A549 (cell line): ENCODE data around the gene NEUROG1.

ENCODE experiments used
- CEBPB ChIP-seq, 2 experiments: fragments of >200 bp in 1 of 2; sonication (Bioruptor Twin) in 1 of 2; formaldehyde crosslinking in 1 of 2; IDR thresholded peaks; 2 replicates each; pipeline ENCODE4 v1.6.1; 2012 to 2016
- CHD2 ChIP-seq: fragments of 150-350 bp; IDR thresholded peaks from 2 replicates; pipeline ENCODE4 v1.6.1; 2014; ENCODE audit warnings: low read length; ENCODE audit not compliant: partially characterized antibody
- CTCF ChIP-seq: fragments of >200 bp; sonication (Bioruptor Twin); formaldehyde crosslinking; IDR thresholded peaks from 3 replicates; pipeline ENCODE4 v1.5.1; 2016
- ELK1 ChIP-seq: fragments of 150-350 bp; IDR thresholded peaks from 2 replicates; pipeline ENCODE4 v1.6.1; 2014; ENCODE audit warnings: low read depth, mild to moderate bottlenecking, low read length
- EP300 ChIP-seq, 2 experiments: fragments of >200 bp; sonication (Bioruptor Twin); formaldehyde crosslinking; IDR thresholded peaks; 2 replicates in 1 of 2; 3 replicates in 1 of 2; pipeline ENCODE4 v1.6.1; 2016 to 2017
- FOSL2 ChIP-seq, 2 experiments: fragments of 450-650 bp in 1 of 2; fragments of >200 bp in 1 of 2; sonication (Bioruptor Twin) in 1 of 2; formaldehyde crosslinking; IDR thresholded peaks; 2 replicates each; pipeline versions ENCODE4 v1.5.0 to v1.6.1; 2016 to 2020; ENCODE audit warnings: mild to moderate bottlenecking in 1 of 2, moderate library complexity in 1 of 2
- HOXA7 ChIP-seq: fragments of 250-450 bp; sonication (Bioruptor Pico); IDR thresholded peaks from 2 replicates; pipeline ENCODE4 v1.5.0; 2020; ENCODE audit warnings: mild to moderate bottlenecking, moderate library complexity
- KDM5A ChIP-seq: fragments of 200-600 bp; sonication (generic); IDR thresholded peaks from 2 replicates; pipeline ENCODE4 v1.6.1; 2016; ENCODE audit warnings: antibody characterized with exemption, mild to moderate bottlenecking
- PBX3 ChIP-seq: IDR thresholded peaks from 2 replicates; pipeline ENCODE4 v1.6.1; 2012
- POLR2A ChIP-seq: IDR thresholded peaks from 2 replicates; pipeline ENCODE4 v1.6.1; 2012; ENCODE audit warnings: mild to moderate bottlenecking, low read length
- RCOR1 ChIP-seq: fragments of 150-350 bp; IDR thresholded peaks from 2 replicates; pipeline ENCODE4 v1.6.1; 2014; ENCODE audit warnings: antibody characterized with exemption, low read length, low read depth
- REST ChIP-seq: fragments of 200-600 bp; sonication (generic); IDR thresholded peaks from 2 replicates; pipeline ENCODE4 v1.6.1; 2016; ENCODE audit warnings: antibody characterized with exemption, mild to moderate bottlenecking, moderate library complexity
- SMC3 ChIP-seq: fragments of >200 bp; sonication (Bioruptor Twin); formaldehyde crosslinking; IDR thresholded peaks from 3 replicates; pipeline ENCODE4 v1.6.1; 2018; ENCODE audit warnings: inconsistent platforms
- ZFP36 ChIP-seq: fragments of 450-650 bp; IDR thresholded peaks from 2 replicates; pipeline ENCODE4 v1.6.1; 2014; ENCODE audit warnings: borderline replicate concordance; ENCODE audit not compliant: partially characterized antibody

- TF ChIP-seq CEBPB (IDR thresholded peaks at IDR 0.05) (no peak), CTCF (no peak), SMC3 (no peak), CHD2 (no peak), KDM5A (no peak), POLR2A (no peak), EP300 (IDR thresholded peaks at IDR 0.05) (no peak), FOSL2 (IDR thresholded peaks at IDR 0.05) (no peak), FOSL2 (CRISPR knock-in tag; IDR thresholded peaks at IDR 0.05) (no peak), RCOR1 (no peak), PBX3 (no peak), ELK1 (no peak), HOXA7 (CRISPR knock-in tag) (no peak), ZFP36 (no peak), REST (no peak)
Measured at GRCh38 chr5:135559354-135559753, 23.6 kb upstream of the NEUROG1 start.
